HG03457 (cell line): ENCODE data around the gene FHDC1.

Experiments used
- ATAC-seq: cut with Tn5 transposase; IDR thresholded peaks from one replicate; pipeline ENCODE4 v1.9.1; 2021; ENCODE audit warnings: moderate number of reproducible peaks; ENCODE audit not compliant: unreplicated experiment

Gene FHDC1

GRCh38 chr4:153027866-153028265 lies 91.7 kb downstream of the FHDC1 start:
- no peak for ATAC-seq

GRCh38 chr4:153028535-153028934 lies 92.4 kb downstream of the FHDC1 start:
- no peak for ATAC-seq
